K562 (cell line): Measurements from ENCODE around the gene UTS2R. TPM values are rescaled to one million over a fixed set of nuclear protein-coding genes. Genes with fewer than 3 reads are reported as not detected.
A peak's percentile ranks its signal among the peaks of the same experiment; 100 is the strongest.

Source experiments
- ATF7 ChIP-seq: fragments of 450-650 bp; IDR thresholded peaks from 2 replicates; pipeline ENCODE4 v1.7.1; 2014; ENCODE audit warnings: mild to moderate bottlenecking, moderate library complexity
- CBFA2T2 ChIP-seq: fragments of 450-650 bp; conservative IDR thresholded peaks from 2 replicates; pipeline ENCODE4 v1.6.1; 2017; ENCODE audit warnings: mild to moderate bottlenecking
- CBX2 ChIP-seq: fragments of 200-600 bp; sonication (generic); IDR thresholded peaks from one replicate; pipeline ENCODE4 v1.6.1; 2012; ENCODE audit warnings: mild to moderate bottlenecking, low read length, inconsistent platforms; ENCODE audit not compliant: insufficient read depth, poor library complexity, severe bottlenecking
- CCNT2 ChIP-seq: IDR thresholded peaks from 2 replicates; pipeline ENCODE4 v1.6.1; 2011; ENCODE audit warnings: borderline replicate concordance, low read depth, mild to moderate bottlenecking, moderate library complexity, mixed read lengths, low read length; ENCODE audit not compliant: insufficient read length; ENCODE audit errors: extremely low read depth
- ESRRB ChIP-seq: fragments of 250-450 bp; sonication (Bioruptor Pico); IDR thresholded peaks from 2 replicates; pipeline ENCODE4 v1.5.0; 2020; ENCODE audit warnings: mild to moderate bottlenecking, moderate library complexity, borderline replicate concordance
- FOXA3 ChIP-seq, 2 experiments: fragments of 450-650 bp in 1 of 2; sonication (generic) in 1 of 2; formaldehyde crosslinking; IDR thresholded peaks in 1 of 2; conservative IDR thresholded peaks in 1 of 2; 2 replicates each; pipeline versions ENCODE4 v1.4.0 to v1.8.0; 2020 to 2022; ENCODE audit warnings: mild to moderate bottlenecking in 2 of 2, missing genetic modification reagents in 1 of 2
- GABPB1 ChIP-seq: sonication (generic); formaldehyde crosslinking; IDR thresholded peaks from 2 replicates; pipeline ENCODE4 v1.8.0; 2022; ENCODE audit warnings: mild to moderate bottlenecking, missing genetic modification reagents
- IFI16 ChIP-seq: fragments of 250-450 bp; sonication (Bioruptor Pico); IDR thresholded peaks from 2 replicates; pipeline ENCODE4 v2.1.2; 2022; ENCODE audit warnings: mild to moderate bottlenecking, inconsistent platforms
- ILK ChIP-seq: fragments of 450-650 bp; IDR thresholded peaks from 2 replicates; pipeline ENCODE4 v1.6.1; 2016; ENCODE audit warnings: missing genetic modification characterization, low read depth, mild to moderate bottlenecking, missing compliant biosample characterization, moderate library complexity, borderline replicate concordance
- MAFG ChIP-seq: fragments of 450-650 bp; conservative IDR thresholded peaks from 2 replicates; pipeline ENCODE4 v1.6.1; 2016; ENCODE audit warnings: missing genetic modification characterization, missing compliant biosample characterization
- MCM5 ChIP-seq: fragments of 450-650 bp; IDR thresholded peaks from 2 replicates; pipeline ENCODE4 v1.6.1; 2016; ENCODE audit warnings: low read depth
- YY1 ChIP-seq, 3 experiments: IDR thresholded peaks; 2 replicates each; pipeline ENCODE4 v1.6.1; 2011; ENCODE audit warnings: low read length in 2 of 3, mild to moderate bottlenecking in 2 of 3, moderate library complexity in 2 of 3, borderline replicate concordance in 1 of 3, control low read depth in 1 of 3, low read depth in 1 of 3; ENCODE audit not compliant: insufficient read depth in 3 of 3, insufficient replicate concordance in 2 of 3, control insufficient read depth in 1 of 3, insufficient read length in 1 of 3; ENCODE audit errors: extremely low read depth in 1 of 3
- ZBTB7A ChIP-seq: IDR thresholded peaks from 2 replicates; pipeline ENCODE4 v1.6.1; 2011; ENCODE audit warnings: low read depth, mild to moderate bottlenecking, low read length, moderate library complexity, borderline replicate concordance; ENCODE audit not compliant: control insufficient read depth
- ZNF23 ChIP-seq: fragments of 250-450 bp; sonication (Bioruptor Pico); IDR thresholded peaks from 2 replicates; pipeline ENCODE4 v1.4.0; 2020; ENCODE audit warnings: mild to moderate bottlenecking
- polyA plus RNA-seq, 8 experiments: library from polyadenylated mRNA; depleted of rRNA in 4 of 8; stranded (reverse) in 5 of 8; unstranded in 3 of 8; fragments of >200 nt; fragmentation: Nextera tagmentation in 2 of 8; fragmentation: Illumina TruSeq in 1 of 8; extraction: Ambion mirVana in 2 of 8; extraction: Trizol in 1 of 8; gene quantifications; 2 replicates each; pipeline versions ENCODE4 v1.2.1 to v1.2.3, GENCODE V29; 2011 to 2014; ENCODE audit warnings: inconsistent platforms in 1 of 8, missing spikeins in 1 of 8
- total RNA-seq, 7 experiments: library from RNA; depleted of rRNA in 6 of 7; stranded (reverse); fragments of >200 nt in 6 of 7; fragmentation: Illumina TruSeq in 2 of 7; extraction: Trizol in 2 of 7; gene quantifications; 2 replicates each; pipeline versions ENCODE4 v1.2.1 to v1.2.3, GENCODE V29; 2011 to 2021; ENCODE audit warnings: low replicate concordance in 1 of 7
- TF ChIP-seq, protein P1 (sequence below): sonication (generic); formaldehyde crosslinking; IDR thresholded peaks from 2 replicates; pipeline ENCODE4 v1.8.0; 2022; ENCODE audit warnings: mild to moderate bottlenecking, missing genetic modification reagents, borderline replicate concordance
- TF ChIP-seq, protein P2 (sequence below): fragments of 250-450 bp; sonication (Bioruptor Pico); IDR thresholded peaks from 2 replicates; pipeline ENCODE4 v1.4.0; 2020; ENCODE audit warnings: mild to moderate bottlenecking
- TF ChIP-seq, protein P3 (sequence below): sonication (generic); formaldehyde crosslinking; IDR thresholded peaks from 2 replicates; pipeline ENCODE4 v1.8.0; 2023; ENCODE audit warnings: mild to moderate bottlenecking, missing genetic modification reagents
- TF ChIP-seq, protein P4 (sequence below): sonication (generic); formaldehyde crosslinking; IDR thresholded peaks from 2 replicates; pipeline ENCODE4 v1.8.0; 2022; ENCODE audit warnings: missing genetic modification reagents, mild to moderate bottlenecking, borderline replicate concordance

Gene UTS2R
- total and polyA plus RNA-seq, 9 of the 15 experiments (the other 6 are each of a cell fraction or from before 2014, with no cell fraction given), result 0.22 TPM; not detected in 8

DNA sequence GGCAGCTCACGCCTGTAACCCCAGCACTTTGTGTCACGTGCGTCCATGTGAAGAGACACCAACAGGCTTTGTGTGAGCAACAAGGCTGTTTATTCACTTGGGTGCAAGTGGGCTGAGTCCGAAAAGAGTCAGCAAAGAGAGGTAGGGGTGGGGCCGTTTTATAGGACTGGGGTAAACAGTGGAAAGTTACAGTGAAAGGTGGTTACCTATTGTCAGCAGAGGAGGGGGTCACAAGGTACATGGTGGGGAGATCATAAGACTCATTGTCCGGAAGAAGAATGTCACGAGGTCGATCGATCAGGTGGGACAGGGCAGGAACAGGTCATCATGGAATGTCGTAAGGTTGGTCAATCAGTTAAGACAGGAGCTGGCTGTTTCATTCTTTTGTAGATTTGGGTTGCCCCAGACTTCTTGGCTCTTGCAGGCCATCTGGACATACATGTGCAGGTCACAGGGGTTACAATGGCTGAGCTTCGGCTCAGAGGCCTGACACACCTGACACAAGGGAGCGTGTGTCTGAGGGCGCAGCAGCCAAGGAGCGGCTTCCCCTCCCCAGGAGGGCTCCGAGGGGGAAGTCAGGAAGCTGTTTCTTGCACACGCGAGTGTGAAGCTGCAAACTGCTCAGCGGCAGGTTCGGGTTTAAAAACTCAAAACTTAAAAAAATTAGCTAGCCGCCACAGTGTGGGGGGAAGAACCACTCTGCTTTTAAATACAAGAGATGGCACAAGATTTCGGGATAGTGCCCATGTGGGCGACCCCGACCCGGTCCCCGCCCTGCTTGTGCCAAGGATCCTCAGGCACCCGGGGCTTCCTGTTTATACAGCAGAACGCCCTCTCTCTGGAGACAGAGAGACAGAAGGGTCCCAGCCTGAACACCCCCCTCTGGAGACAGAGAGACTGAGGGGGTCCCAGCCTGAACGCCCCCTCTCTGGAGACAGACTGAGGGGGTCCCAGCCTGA is 24.9 kb upstream of the UTS2R start (continued):
- TF ChIP-seq, protein P1, sequence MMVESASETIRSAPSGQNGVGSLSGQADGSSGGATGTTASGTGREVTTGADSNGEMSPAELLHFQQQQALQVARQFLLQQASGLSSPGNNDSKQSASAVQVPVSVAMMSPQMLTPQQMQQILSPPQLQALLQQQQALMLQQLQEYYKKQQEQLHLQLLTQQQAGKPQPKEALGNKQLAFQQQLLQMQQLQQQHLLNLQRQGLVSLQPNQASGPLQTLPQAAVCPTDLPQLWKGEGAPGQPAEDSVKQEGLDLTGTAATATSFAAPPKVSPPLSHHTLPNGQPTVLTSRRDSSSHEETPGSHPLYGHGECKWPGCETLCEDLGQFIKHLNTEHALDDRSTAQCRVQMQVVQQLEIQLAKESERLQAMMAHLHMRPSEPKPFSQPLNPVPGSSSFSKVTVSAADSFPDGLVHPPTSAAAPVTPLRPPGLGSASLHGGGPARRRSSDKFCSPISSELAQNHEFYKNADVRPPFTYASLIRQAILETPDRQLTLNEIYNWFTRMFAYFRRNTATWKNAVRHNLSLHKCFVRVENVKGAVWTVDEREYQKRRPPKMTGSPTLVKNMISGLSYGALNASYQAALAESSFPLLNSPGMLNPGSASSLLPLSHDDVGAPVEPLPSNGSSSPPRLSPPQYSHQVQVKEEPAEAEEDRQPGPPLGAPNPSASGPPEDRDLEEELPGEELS (CRISPR knock-in tag), result no peak
- no peak for TF ChIP-seq CCNT2
- 0 out of 2 replicates have a peak, but pooled peaks have one; percentile 18 for TF ChIP-seq IFI16 (CRISPR knock-in tag)
- peak in 1 of 2 experiments; percentile 34; a peak in 1 of 4 replicates for TF ChIP-seq FOXA3 (CRISPR knock-in tag; conservative IDR thresholded peaks at IDR 0.05 in 1 of 2, IDR thresholded peaks at IDR 0.05 in 1 of 2)
- TF ChIP-seq ATF7, result no peak
- TF ChIP-seq CBX2, result no peak
- TF ChIP-seq, protein P2, sequence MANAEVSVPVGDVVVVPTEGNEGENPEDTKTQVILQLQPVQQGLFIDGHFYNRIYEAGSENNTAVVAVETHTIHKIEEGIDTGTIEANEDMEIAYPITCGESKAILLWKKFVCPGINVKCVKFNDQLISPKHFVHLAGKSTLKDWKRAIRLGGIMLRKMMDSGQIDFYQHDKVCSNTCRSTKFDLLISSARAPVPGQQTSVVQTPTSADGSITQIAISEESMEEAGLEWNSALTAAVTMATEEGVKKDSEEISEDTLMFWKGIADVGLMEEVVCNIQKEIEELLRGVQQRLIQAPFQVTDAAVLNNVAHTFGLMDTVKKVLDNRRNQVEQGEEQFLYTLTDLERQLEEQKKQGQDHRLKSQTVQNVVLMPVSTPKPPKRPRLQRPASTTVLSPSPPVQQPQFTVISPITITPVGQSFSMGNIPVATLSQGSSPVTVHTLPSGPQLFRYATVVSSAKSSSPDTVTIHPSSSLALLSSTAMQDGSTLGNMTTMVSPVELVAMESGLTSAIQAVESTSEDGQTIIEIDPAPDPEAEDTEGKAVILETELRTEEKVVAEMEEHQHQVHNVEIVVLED (CRISPR knock-in tag), result no peak
- TF ChIP-seq ZBTB7A, result no peak
- TF ChIP-seq GABPB1 (CRISPR knock-in tag), result no peak
- no peak for TF ChIP-seq ILK (tag)
- TF ChIP-seq CBFA2T2, result peak; percentile 27; the same call in 1 of the 2 replicates
- TF ChIP-seq YY1 (IDR thresholded peaks at IDR 0.05; ENCODE audit: borderline replicate concordance in 1 of 3, control insufficient read depth in 1 of 3, extremely low read depth in 1 of 3, insufficient read depth in 3 of 3, insufficient read length in 1 of 3, insufficient replicate concordance in 2 of 3, low read depth in 1 of 3, low read length in 2 of 3), result peak in 1 of 3 experiments; percentile 5
- no peak for TF ChIP-seq MAFG (tag)
- TF ChIP-seq, protein P3, sequence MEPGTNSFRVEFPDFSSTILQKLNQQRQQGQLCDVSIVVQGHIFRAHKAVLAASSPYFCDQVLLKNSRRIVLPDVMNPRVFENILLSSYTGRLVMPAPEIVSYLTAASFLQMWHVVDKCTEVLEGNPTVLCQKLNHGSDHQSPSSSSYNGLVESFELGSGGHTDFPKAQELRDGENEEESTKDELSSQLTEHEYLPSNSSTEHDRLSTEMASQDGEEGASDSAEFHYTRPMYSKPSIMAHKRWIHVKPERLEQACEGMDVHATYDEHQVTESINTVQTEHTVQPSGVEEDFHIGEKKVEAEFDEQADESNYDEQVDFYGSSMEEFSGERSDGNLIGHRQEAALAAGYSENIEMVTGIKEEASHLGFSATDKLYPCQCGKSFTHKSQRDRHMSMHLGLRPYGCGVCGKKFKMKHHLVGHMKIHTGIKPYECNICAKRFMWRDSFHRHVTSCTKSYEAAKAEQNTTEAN (CRISPR knock-in tag), result 0 out of 2 replicates have a peak, but pooled peaks have one; percentile 24
- TF ChIP-seq, protein P4, sequence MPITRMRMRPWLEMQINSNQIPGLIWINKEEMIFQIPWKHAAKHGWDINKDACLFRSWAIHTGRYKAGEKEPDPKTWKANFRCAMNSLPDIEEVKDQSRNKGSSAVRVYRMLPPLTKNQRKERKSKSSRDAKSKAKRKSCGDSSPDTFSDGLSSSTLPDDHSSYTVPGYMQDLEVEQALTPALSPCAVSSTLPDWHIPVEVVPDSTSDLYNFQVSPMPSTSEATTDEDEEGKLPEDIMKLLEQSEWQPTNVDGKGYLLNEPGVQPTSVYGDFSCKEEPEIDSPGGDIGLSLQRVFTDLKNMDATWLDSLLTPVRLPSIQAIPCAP, result no peak
- no peak for TF ChIP-seq MCM5
- TF ChIP-seq ZNF23 (CRISPR knock-in tag), result no peak
- no peak for TF ChIP-seq ESRRB (CRISPR knock-in tag)
